Measurements from ENCODE around the gene NNAT. TPM values are rescaled to one million over a fixed set of nuclear protein-coding genes. Genes with fewer than 3 reads are reported as not detected.
A peak's percentile ranks its signal among the peaks of the same experiment; 100 is the strongest.

NNAT gene
- total and polyA plus RNA-seq, 2 experiments from 2014 or later: 1.1 to 4.2 TPM

GRCh38 chr20:37518606-37519507 is 2.2 kb upstream of the NNAT start:
- DNase-seq (ENCODE audit: low read depth in 1 of 2, low spot score in 1 of 2): no peak
- TF ChIP-seq, protein P1, sequence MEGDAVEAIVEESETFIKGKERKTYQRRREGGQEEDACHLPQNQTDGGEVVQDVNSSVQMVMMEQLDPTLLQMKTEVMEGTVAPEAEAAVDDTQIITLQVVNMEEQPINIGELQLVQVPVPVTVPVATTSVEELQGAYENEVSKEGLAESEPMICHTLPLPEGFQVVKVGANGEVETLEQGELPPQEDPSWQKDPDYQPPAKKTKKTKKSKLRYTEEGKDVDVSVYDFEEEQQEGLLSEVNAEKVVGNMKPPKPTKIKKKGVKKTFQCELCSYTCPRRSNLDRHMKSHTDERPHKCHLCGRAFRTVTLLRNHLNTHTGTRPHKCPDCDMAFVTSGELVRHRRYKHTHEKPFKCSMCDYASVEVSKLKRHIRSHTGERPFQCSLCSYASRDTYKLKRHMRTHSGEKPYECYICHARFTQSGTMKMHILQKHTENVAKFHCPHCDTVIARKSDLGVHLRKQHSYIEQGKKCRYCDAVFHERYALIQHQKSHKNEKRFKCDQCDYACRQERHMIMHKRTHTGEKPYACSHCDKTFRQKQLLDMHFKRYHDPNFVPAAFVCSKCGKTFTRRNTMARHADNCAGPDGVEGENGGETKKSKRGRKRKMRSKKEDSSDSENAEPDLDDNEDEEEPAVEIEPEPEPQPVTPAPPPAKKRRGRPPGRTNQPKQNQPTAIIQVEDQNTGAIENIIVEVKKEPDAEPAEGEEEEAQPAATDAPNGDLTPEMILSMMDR (IDR thresholded peaks at IDR 0.05; ENCODE audit: low read depth, low read length): no peak
- no peaks in the 10 kb centered on the region for H3K27me3 ChIP-seq
- H3K9me3 ChIP-seq (ENCODE audit: low read depth): no peaks in the 10 kb centered on the region
- H3K4me3 ChIP-seq: no peak overlapping the region
- H3K4me1 ChIP-seq (ENCODE audit: low read depth): peaks cover 12% of the 10 kb centered on the region
- H3K27ac ChIP-seq: no peak overlapping the region
- H3K36me3 ChIP-seq: no peaks in the 10 kb centered on the region

DNA sequence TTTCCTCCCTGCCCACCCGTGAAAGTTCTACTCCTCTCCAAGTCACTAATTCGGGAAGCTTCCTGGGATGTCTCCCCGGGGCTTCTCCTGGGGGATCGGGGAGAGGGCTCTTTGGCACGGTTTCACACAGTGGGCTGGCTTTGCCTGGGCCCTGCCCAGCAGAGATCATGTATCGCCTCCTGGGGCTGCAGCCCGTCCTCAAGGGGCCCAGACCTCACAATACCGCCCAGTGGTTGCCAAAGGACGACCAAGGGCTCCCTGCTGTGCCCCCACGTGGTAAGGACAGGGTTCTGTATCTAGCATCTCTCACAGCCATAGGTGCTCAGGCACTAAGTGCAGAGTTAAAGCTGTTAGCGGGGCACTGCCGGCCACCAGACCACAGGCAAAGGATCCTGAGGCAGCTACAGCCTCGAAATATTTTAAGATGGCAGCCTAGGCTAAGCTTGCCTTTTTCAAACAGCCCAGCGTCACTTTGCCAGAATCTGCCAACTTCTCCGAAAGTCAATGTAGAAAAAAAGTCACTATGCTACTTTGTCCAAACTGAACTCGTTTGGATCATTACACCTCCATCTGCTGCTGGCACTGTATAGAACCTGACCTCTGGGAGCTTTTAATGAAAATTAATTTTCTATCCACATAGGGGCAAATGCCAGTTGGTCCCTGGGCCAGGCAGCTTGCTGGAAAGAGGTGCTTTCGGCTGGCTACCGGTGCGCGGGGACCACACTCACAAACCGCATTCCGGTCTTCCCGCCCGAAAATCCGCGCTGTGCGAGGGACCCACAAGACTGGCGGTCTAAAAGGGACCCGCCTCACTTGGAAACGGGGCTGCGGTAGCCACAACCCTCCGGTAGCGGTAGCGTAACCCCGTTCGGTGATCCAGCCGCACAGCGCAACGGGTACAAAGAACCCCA is 1.3 kb upstream of the NNAT start:
- peak overlapping the region; percentile 3 for H3K27ac ChIP-seq
- H3K9me3 ChIP-seq (ENCODE audit: low read depth): no peaks in the 10 kb centered on the region
- H3K36me3 ChIP-seq: no peaks in the 10 kb centered on the region
- TF ChIP-seq, protein P1 (IDR thresholded peaks at IDR 0.05; ENCODE audit: low read depth, low read length): no peak
- DNase-seq (ENCODE audit: low read depth in 1 of 2, low spot score in 1 of 2): peak in 1 of 2 donors; percentile 33
- H3K4me3 ChIP-seq: no peak overlapping the region
- H3K4me1 ChIP-seq (ENCODE audit: low read depth): peaks cover 16% of the 10 kb centered on the region
- no peaks in the 10 kb centered on the region for H3K27me3 ChIP-seq

DNA sequence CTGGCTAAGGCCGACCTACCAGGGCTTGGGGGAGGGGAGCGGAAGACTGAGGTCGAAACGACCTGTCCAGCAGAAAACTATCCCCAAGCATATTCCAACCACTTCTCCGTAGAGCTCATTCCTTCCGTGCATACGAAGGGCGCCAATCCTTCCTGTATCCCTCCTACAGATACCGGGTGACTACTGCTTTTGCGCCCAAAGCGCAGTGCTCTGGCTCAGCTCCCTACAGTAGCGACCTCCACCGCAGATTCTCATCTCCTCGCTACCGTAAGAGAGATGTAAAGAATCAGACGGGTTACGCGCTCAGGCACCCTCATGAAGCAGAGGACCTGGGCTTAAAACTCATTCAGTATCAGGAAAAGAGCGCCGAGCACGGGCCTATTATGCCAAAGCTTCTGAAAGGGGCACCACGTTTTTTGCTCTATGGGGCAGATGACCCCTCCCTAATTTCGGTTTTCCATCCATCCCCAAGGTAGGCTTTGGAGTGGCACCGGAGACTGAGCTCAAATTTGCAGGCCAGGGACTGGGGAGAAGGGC is 563 bp upstream of the NNAT start:
- H3K36me3 ChIP-seq: no peaks in the 10 kb centered on the region
- H3K4me3 ChIP-seq: no peak overlapping the region
- DNase-seq (ENCODE audit: low read depth in 1 of 2, low spot score in 1 of 2): no peak

GRCh38 chr20:37522260-37523011 is 1.4 kb downstream of the NNAT start:
- Histone ChIP-seq H3K9me3 (ENCODE audit: low read depth) (no peaks in the 10 kb centered on the region), H3K4me3 (peak overlapping the region; percentile 17), H3K27ac (no peak overlapping the region), H3K4me1 (ENCODE audit: low read depth) (peaks cover 30% of the 10 kb centered on the region), H3K27me3 (no peaks in the 10 kb centered on the region), H3K36me3 (no peaks in the 10 kb centered on the region)
- TF ChIP-seq, protein P1 (IDR thresholded peaks at IDR 0.05; ENCODE audit: low read depth, low read length): no peak
- DNase-seq (ENCODE audit: low read depth in 1 of 2, low spot score in 1 of 2): peak; percentile 50 to 56

More for the DNA sequence above, 563 bp upstream of the NNAT start:
- no peaks in the 10 kb centered on the region for H3K9me3 ChIP-seq (ENCODE audit: low read depth)
- peaks cover 19% of the 10 kb centered on the region for H3K4me1 ChIP-seq (ENCODE audit: low read depth)
- no peaks in the 10 kb centered on the region for H3K27me3 ChIP-seq
- no peak overlapping the region for H3K27ac ChIP-seq
- TF ChIP-seq, protein P1 (IDR thresholded peaks at IDR 0.05; ENCODE audit: low read depth, low read length): no peak

DNA sequence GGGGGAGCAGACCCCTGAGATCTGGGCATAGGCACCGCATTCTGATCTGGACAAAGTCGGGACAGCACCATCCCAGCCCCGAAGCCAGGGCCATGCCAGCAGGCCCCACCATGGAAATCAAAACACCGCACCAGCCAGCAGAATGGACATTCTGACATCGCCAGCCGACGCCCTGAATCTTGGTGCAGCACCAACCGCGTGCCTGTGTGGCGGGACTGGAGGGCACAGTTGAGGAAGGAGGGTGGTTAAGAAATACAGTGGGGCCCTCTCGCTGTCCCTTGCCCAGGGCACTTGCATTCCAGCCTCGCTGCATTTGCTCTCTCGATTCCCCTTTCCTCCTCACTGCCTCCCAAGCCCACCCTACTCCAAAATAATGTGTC is 2.0 kb downstream of the NNAT start:
- H3K36me3 ChIP-seq: no peaks in the 10 kb centered on the region
- H3K27ac ChIP-seq: no peak overlapping the region
- H3K4me3 ChIP-seq: no peak overlapping the region
- DNase-seq (ENCODE audit: low read depth in 1 of 2, low spot score in 1 of 2): no peak
- no peaks in the 10 kb centered on the region for H3K27me3 ChIP-seq
- H3K9me3 ChIP-seq (ENCODE audit: low read depth): no peaks in the 10 kb centered on the region
- peaks cover 30% of the 10 kb centered on the region for H3K4me1 ChIP-seq (ENCODE audit: low read depth)
- TF ChIP-seq, protein P1 (IDR thresholded peaks at IDR 0.05; ENCODE audit: low read depth, low read length): no peak
